ENCODE measurements around the gene PEMT. TPM values are rescaled to one million over a fixed set of nuclear protein-coding genes. Genes with fewer than 3 reads are reported as not detected.

The PEMT gene
- total RNA-seq, 1 experiment from 2014 or later: 39.8 TPM

- ChIA-PET POLR2A (ENCODE audit: low non-redundant PET) (no interaction called here), CTCF (no interaction called here)
- no peaks in the 10 kb centered on the region for H3K9me3 ChIP-seq (ENCODE audit: low read depth, low read length, poor library complexity, severe bottlenecking)
- DNase-seq (ENCODE audit: low spot score): no peak
- H3K36me3 ChIP-seq (ENCODE audit: insufficient read depth, low read length, poor library complexity, severe bottlenecking): peaks cover 16% of the 10 kb centered on the region
- H3K4me3 ChIP-seq (ENCODE audit: low read depth, low read length, poor library complexity, severe bottlenecking): no peak overlapping the region
- no TSS peak for BruUV-seq (replicated peaks)
- peaks cover 36% of the 10 kb centered on the region for H3K4me1 ChIP-seq (ENCODE audit: insufficient read depth, low read length, poor library complexity, severe bottlenecking)
- H3K27ac ChIP-seq (ENCODE audit: low read depth, low read length, poor library complexity, severe bottlenecking): no peak overlapping the region
- TF ChIP-seq CTCF (conservative IDR thresholded peaks at IDR 0.05; ENCODE audit: low read depth, low read length) (no peak), EZH2 (IDR thresholded peaks at IDR 0.05; ENCODE audit: borderline replicate concordance, low read depth, low read length, poor library complexity, severe bottlenecking) (no peak)
- intact Hi-C loops (cut with micrococcal nuclease; ENCODE audit: unreplicated experiment): loop anchor here (10.0 kb wide), 1 partner anchor 542 kb away; the partner anchor contains the start of genes ATPAF2 and GID4
- peaks cover 13% of the 10 kb centered on the region for H3K27me3 ChIP-seq (replicated peaks; ENCODE audit: insufficient read depth, low read depth, low read length, poor library complexity)
Observed at GRCh38 chr17:17492571-17492970, 98.9 kb downstream of the PEMT start.

- Histone ChIP-seq H3K27me3 (replicated peaks; ENCODE audit: insufficient read depth, low read depth, low read length, poor library complexity) (peaks cover 13% of the 10 kb centered on the region), H3K4me3 (ENCODE audit: low read depth, low read length, poor library complexity, severe bottlenecking) (no peak overlapping the region), H3K9me3 (ENCODE audit: low read depth, low read length, poor library complexity, severe bottlenecking) (no peaks in the 10 kb centered on the region), H3K36me3 (ENCODE audit: insufficient read depth, low read length, poor library complexity, severe bottlenecking) (peaks cover 17% of the 10 kb centered on the region), H3K27ac (ENCODE audit: low read depth, low read length, poor library complexity, severe bottlenecking) (no peak overlapping the region), H3K4me1 (ENCODE audit: insufficient read depth, low read length, poor library complexity, severe bottlenecking) (peaks cover 32% of the 10 kb centered on the region)
- ChIA-PET POLR2A (ENCODE audit: low non-redundant PET) (no interaction called here), CTCF (no interaction called here)
- TF ChIP-seq EZH2 (IDR thresholded peaks at IDR 0.05; ENCODE audit: borderline replicate concordance, low read depth, low read length, poor library complexity, severe bottlenecking) (no peak), CTCF (conservative IDR thresholded peaks at IDR 0.05; ENCODE audit: low read depth, low read length) (no peak)
- intact Hi-C loops (cut with micrococcal nuclease; ENCODE audit: unreplicated experiment): loop anchor here (10.0 kb wide), 1 partner anchor 543 kb away; the partner anchor contains the start of genes ATPAF2 and GID4
- no TSS peak for BruUV-seq (replicated peaks)
- no peak for DNase-seq (ENCODE audit: low spot score)
Observed at GRCh38 chr17:17492085-17492484, 99.4 kb downstream of the PEMT start.

- TF ChIP-seq EZH2 (IDR thresholded peaks at IDR 0.05; ENCODE audit: borderline replicate concordance, low read depth, low read length, poor library complexity, severe bottlenecking): no peak
- no peak for TF ChIP-seq CTCF (conservative IDR thresholded peaks at IDR 0.05; ENCODE audit: low read depth, low read length)
- Histone ChIP-seq H3K36me3 (ENCODE audit: insufficient read depth, low read length, poor library complexity, severe bottlenecking) (peaks cover 17% of the 10 kb centered on the region), H3K4me3 (ENCODE audit: low read depth, low read length, poor library complexity, severe bottlenecking) (no peak overlapping the region), H3K27ac (ENCODE audit: low read depth, low read length, poor library complexity, severe bottlenecking) (no peak overlapping the region), H3K27me3 (replicated peaks; ENCODE audit: insufficient read depth, low read depth, low read length, poor library complexity) (peaks cover 13% of the 10 kb centered on the region), H3K4me1 (ENCODE audit: insufficient read depth, low read length, poor library complexity, severe bottlenecking) (peaks cover 32% of the 10 kb centered on the region), H3K9me3 (ENCODE audit: low read depth, low read length, poor library complexity, severe bottlenecking) (no peaks in the 10 kb centered on the region)
- ChIA-PET CTCF (no interaction called here), POLR2A (ENCODE audit: low non-redundant PET) (no interaction called here)
- no peak for DNase-seq (ENCODE audit: low spot score)
- intact Hi-C loops (cut with micrococcal nuclease; ENCODE audit: unreplicated experiment): loop anchor here (10.0 kb wide), 1 partner anchor 543 kb away; the partner anchor contains the start of genes ATPAF2 and GID4
- BruUV-seq (replicated peaks): no TSS peak
Observed at GRCh38 chr17:17491546-17491988, 99.9 kb downstream of the PEMT start.

Measured in A673 (cell line).